ENCODE data around the gene MPLKIP. TPM values are rescaled to one million over a fixed set of nuclear protein-coding genes. Genes with fewer than 3 reads are reported as not detected.

Gene MPLKIP
- polyA plus RNA-seq, 3 donors: 42.7 to 48.3 (median 45.2) TPM

Other genes starting within 250 kb of the MPLKIP start
- gene CDK13, start 184.4 kb downstream of the MPLKIP start, polyA plus RNA-seq (ENCODE audit: insufficient read length in 3 of 3): 10 to 100 TPM; 51.1 to 76.4 (median 65.6) TPM
- 10 to 100 TPM; 12.2 to 14.5 (median 14.0) TPM for gene SUGCT, start 383 bp upstream of the MPLKIP start, polyA plus RNA-seq (ENCODE audit: insufficient read length in 3 of 3)

All from renal pelvis (tissue), 3 donors.